AG04449 (cell line): ENCODE results near the gene G6PC3.
"Not testable (repeated sequence)": the region's sequence is repeated elsewhere in the genome, so short reads cannot be mapped to it uniquely, and the experiment has no call there.

Source experiments
- CTCF ChIA-PET: fragments of 350-600 bp; formaldehyde crosslinking; extraction: SDS; loops from one replicate; lab custom pipeline; 2021; ENCODE audit warnings: antibody characterized with exemption; lab: Yijun Ruan, JAX
- POLR2A ChIA-PET: fragments of 400-600, 350-600 bp; formaldehyde crosslinking; extraction: SDS; loops from one replicate; lab custom pipeline; 2020; ENCODE audit warnings: antibody characterized with exemption, inconsistent platforms; lab: Yijun Ruan, JAX
- DNase-seq: peaks from one replicate; pipeline ENCODE4 v3.0.0-alpha.2; 2010; ENCODE audit warnings: low read depth, low spot score
- H3K4me3 ChIP-seq: 2 replicates; pipeline ENCODE4 v1.5.1; 2011; ENCODE audit warnings: low read depth, mild to moderate bottlenecking, control low read depth, low read length
- CTCF ChIP-seq: IDR thresholded peaks from one replicate; pipeline ENCODE4 v1.5.1; 2011; ENCODE audit warnings: mild to moderate bottlenecking, moderate library complexity, low read length, control low read depth, inconsistent platforms; ENCODE audit not compliant: insufficient read depth; ENCODE audit errors: missing control alignments

The G6PC3 gene

GRCh38 chr17:44070455-44071197 lies at the start of gene G6PC3:
Gene G6PC3, plus strand, starts transcription at chr17:44070735. Its CDS starts 231 bp downstream, at chr17:44070966.
- ChIA-PET CTCF (interaction anchor here (0.6 to 5.2 kb wide), 5 partner anchors 14 to 193 kb away, joined by 3 to 39 read pairs (median 6); no protein-coding TSS in a partner anchor), POLR2A (interaction anchor here (0.8 to 1.1 kb wide), 3 partner anchors 17 to 53 kb away, joined by 3 read pairs; partner anchors contain the start of gene HDAC5)
- DNase-seq: peak; percentile 89
- TF ChIP-seq CTCF: peak; percentile 6
- peak within 1 kb of the TSS; percentile 81 for H3K4me3 ChIP-seq

GRCh38 chr17:44021227-44021626 lies 49.3 kb upstream of the G6PC3 start:
- DNase-seq, H3K4me3 ChIP-seq, POLR2A ChIA-PET: not testable (repeated sequence)
- CTCF ChIA-PET: interaction anchor here (0.6 kb wide), 1 partner anchor 49 kb away, joined by 3 read pairs; no protein-coding TSS in a partner anchor

- H3K4me3 ChIP-seq: no peak overlapping the region
- POLR2A ChIA-PET: interaction anchor here (0.6 kb wide), 1 partner anchor 136 kb away, joined by 3 read pairs; no protein-coding TSS in a partner anchor
- CTCF ChIA-PET: interaction anchor here (1.2 to 2.3 kb wide), 2 partner anchors 8 to 18 kb away, joined by 3 to 6 read pairs; partner anchors contain the start of gene TMEM101
- TF ChIP-seq CTCF: no peak
- no peak for DNase-seq
These were observed 48.3 kb upstream of the G6PC3 start for GRCh38 chr17:44022246-44022645.

GRCh38 chr17:44023545-44024270 lies 46.8 kb upstream of the G6PC3 start:
- TF ChIP-seq CTCF: no peak
- POLR2A ChIA-PET: interaction anchor here (1.2 kb wide), 1 partner anchor 9 kb away, joined by 5 read pairs; the partner anchor contains the start of gene TMEM101
- CTCF ChIA-PET: interaction anchor here (1.3 to 10.5 kb wide), 3 partner anchors 10 to 19 kb away, joined by 4 to 96 read pairs (median 6); partner anchors contain the start of gene TMEM101
- no peak overlapping the region for H3K4me3 ChIP-seq
- no peak for DNase-seq

GRCh38 chr17:44024271-44024663 lies 46.3 kb upstream of the G6PC3 start:
- TF ChIP-seq CTCF: no peak
- no peak overlapping the region for H3K4me3 ChIP-seq
- DNase-seq: no peak
- ChIA-PET POLR2A (interaction anchor here (1.2 kb wide), 1 partner anchor 10 kb away, joined by 5 read pairs; the partner anchor contains the start of gene TMEM101), CTCF (interaction anchor here (1.2 to 10.5 kb wide), 3 partner anchors 10 to 114 kb away, joined by 3 to 96 read pairs (median 6); partner anchors contain the start of gene TMEM101)

- DNase-seq: no peak
- CTCF ChIA-PET: interaction anchor here (0.9 to 10.5 kb wide), 4 partner anchors 9 to 144 kb away, joined by 3 to 96 read pairs (median 3); no protein-coding TSS in a partner anchor
- TF ChIP-seq CTCF: no peak
- H3K4me3 ChIP-seq: no peak overlapping the region
- POLR2A ChIA-PET: no interaction called here
These were observed 45.7 kb upstream of the G6PC3 start for GRCh38 chr17:44024853-44025252.
